Heart right ventricle (tissue), 16 donors: Measurements from ENCODE around the gene KCMF1. TPM values are rescaled to one million over a fixed set of nuclear protein-coding genes. Genes with fewer than 3 reads are reported as not detected.

Experiments
- ATAC-seq, 8 donors: fragments of 200-7000 bp; cut with Tn5 transposase; one replicate each; pipeline ENCODE4 v1.9.1; 2020; ENCODE audit warnings: mild to moderate bottlenecking in 8 of 8, moderate library complexity in 8 of 8, moderate number of reproducible peaks in 1 of 8
- DNase-seq, 2 donors: peaks; one replicate each; pipeline ENCODE4 v3.0.0-alpha.2; 2020
- H3K27ac ChIP-seq, 10 donors: fragments of 200-600 bp; sonication (generic) in 2 of 10; one replicate each; pipeline versions ENCODE4 v1.5.0 to v1.8.0; 2020 to 2022; ENCODE audit warnings: mild to moderate bottlenecking in 3 of 10
- H3K27me3 ChIP-seq, 7 donors: fragments of 200-600 bp; one replicate each; pipeline ENCODE4 v1.8.0; 2021 to 2022; ENCODE audit warnings: mild to moderate bottlenecking in 2 of 7
- H3K36me3 ChIP-seq, 9 donors: fragments of 200-600 bp; sonication (generic) in 1 of 9; one replicate each; pipeline versions ENCODE4 v1.5.0 to v1.8.0; 2020 to 2022; ENCODE audit warnings: mild to moderate bottlenecking in 2 of 9
- H3K4me1 ChIP-seq, 9 donors: fragments of 200-600 bp; sonication (generic) in 1 of 9; one replicate each; pipeline versions ENCODE4 v1.5.0 to v1.8.0; 2020 to 2022; ENCODE audit warnings: mild to moderate bottlenecking in 4 of 9
- H3K4me3 ChIP-seq, 10 donors: fragments of 200-600 bp; sonication (generic) in 2 of 10; one replicate each; pipeline versions ENCODE4 v1.5.0 to v1.8.0; 2020 to 2022; ENCODE audit warnings: mild to moderate bottlenecking in 7 of 10, moderate library complexity in 2 of 10
- H3K9me3 ChIP-seq, 11 donors: fragments of 200-600 bp in 10 of 11; sonication (generic) in 2 of 11; one replicate each; pipeline versions ENCODE4 v1.5.0 to v1.8.0; 2013 to 2022; ENCODE audit warnings: mild to moderate bottlenecking in 2 of 11, control low read depth in 1 of 11, moderate library complexity in 1 of 11
- WGBS, 2 donors: extraction: QIAGEN DNeasy Blood & Tissue Kit; methylation state at CpG; one replicate each; pipeline ENCODE4 v1.1.7; 2013; ENCODE audit warnings: inconsistent platforms in 1 of 2; 5-methylcytosine and 5-hydroxymethylcytosine counted together
- intact Hi-C, 10 donors: fragments of 100-400 bp; cut with DNase I; formaldehyde crosslinking; loops; one replicate each; pipeline versions ENCODE4 v1.11.1 to v1.14.2; 2022
- polyA plus RNA-seq, 2 donors: library from polyadenylated mRNA; stranded (reverse); fragments of 200-250 nt; gene quantifications; one replicate each; pipeline ENCODE4 v1.2.3, GENCODE V29; 2013
- total RNA-seq, 10 donors: library from RNA; stranded (reverse); fragmentation: NEBNext Ultra II Directional in 3 of 10; extraction: Animal tissue kit (Norgen Biotek cat#: 25700) in 3 of 10; gene quantifications; one replicate each; pipeline versions ENCODE4 v1.2.1 to v1.2.4, GENCODE V29; 2021 to 2023
- TF ChIP-seq, protein P1 (sequence below), 9 donors: fragments of 200-600 bp; sonication (generic) in 2 of 9; IDR thresholded peaks; one replicate each; pipeline versions ENCODE4 v1.5.0 to v1.8.0; 2021 to 2022; ENCODE audit warnings: antibody characterized with exemption in 9 of 9, mild to moderate bottlenecking in 5 of 9, moderate library complexity in 1 of 9
- donor health status: Arrhythmogenic right ventricular cardiomyopathy.
- donor health status: ischemic (EF 13 %, LVEDD 7.1; RV severe dilation, severe dysfunction).
- donor health status: healthy with polysubstance abuse.
- donor health status: DM: no; HTN: yes; CAD: no.
- donor health status: DM: no; HTN: no; CAD: no.
- donor health status: ischemic (EF 25% LVEDD 6.9; RV normal size, moderate dysfunction).
- donor health status: ischemic (EF 25% LVEDD 5.7; RV mildly dilated, moderate dysfunction).
- donor health status: healthy.
- donor health status: DM: yes; HTN: yes; CAD: no.
- donor health status: Ischemic cardiomyopathy.
- donor health status: ischemic (EF 35%, LVEDD 5.7; RV mildly dilated, moderate dysfunction).
- donor health status: nonischemic (EF 11% LVEDD 7.7; RV severe dilation, severe dysfunction).
- donor health status: DM: yes; HTN: yes; CAD: no.
- donor health status: PGD.
- donor health status: ischemic (EF 29% LVEDD 5.4; RV normal size, mild dysfunction).
- donor health status: nonischemic (EF 23%, LVEDD 6.1; RV moderate dilation, normal function).

Gene KCMF1
- total and polyA plus RNA-seq, 12 donors, result 6.9 to 89.5 (median 79.8) TPM

DNA sequence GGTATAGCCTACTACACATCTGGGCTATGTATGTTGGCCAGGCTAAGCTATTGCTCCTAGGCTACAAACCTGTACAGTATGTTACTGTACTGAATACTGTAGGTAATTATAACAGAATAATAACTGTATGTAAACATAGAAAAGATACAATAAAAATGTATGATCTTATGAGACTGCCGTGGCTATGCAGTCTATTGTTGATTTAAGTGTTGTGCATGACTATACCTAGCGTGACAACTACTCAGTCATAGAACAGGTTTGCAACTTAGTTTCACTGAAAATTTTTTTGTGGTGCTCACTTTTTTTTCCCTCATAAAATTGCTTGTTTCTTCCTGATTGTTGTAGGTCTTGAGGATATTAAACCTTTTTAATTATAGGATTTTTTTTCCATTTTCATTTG lies 25.9 kb downstream of the KCMF1 start:
- WGBS, 2 donors, result 86 to 93% methylated on average over 2 of the region's 2 CpGs
- Histone ChIP-seq H3K9me3 (no peaks in the 10 kb centered on the region), H3K4me3 (no peak overlapping the region), H3K27ac (no peak overlapping the region), H3K27me3 (no peaks in the 10 kb centered on the region), H3K36me3 (no peaks in the 10 kb centered on the region), H3K4me1 (peaks cover 8 to 83% (median 60%) of the 10 kb centered on the region in 9 donors)
- no peak for DNase-seq
- intact Hi-C loops, result no loop called here
- ATAC-seq, result no peak
- TF ChIP-seq, protein P1, sequence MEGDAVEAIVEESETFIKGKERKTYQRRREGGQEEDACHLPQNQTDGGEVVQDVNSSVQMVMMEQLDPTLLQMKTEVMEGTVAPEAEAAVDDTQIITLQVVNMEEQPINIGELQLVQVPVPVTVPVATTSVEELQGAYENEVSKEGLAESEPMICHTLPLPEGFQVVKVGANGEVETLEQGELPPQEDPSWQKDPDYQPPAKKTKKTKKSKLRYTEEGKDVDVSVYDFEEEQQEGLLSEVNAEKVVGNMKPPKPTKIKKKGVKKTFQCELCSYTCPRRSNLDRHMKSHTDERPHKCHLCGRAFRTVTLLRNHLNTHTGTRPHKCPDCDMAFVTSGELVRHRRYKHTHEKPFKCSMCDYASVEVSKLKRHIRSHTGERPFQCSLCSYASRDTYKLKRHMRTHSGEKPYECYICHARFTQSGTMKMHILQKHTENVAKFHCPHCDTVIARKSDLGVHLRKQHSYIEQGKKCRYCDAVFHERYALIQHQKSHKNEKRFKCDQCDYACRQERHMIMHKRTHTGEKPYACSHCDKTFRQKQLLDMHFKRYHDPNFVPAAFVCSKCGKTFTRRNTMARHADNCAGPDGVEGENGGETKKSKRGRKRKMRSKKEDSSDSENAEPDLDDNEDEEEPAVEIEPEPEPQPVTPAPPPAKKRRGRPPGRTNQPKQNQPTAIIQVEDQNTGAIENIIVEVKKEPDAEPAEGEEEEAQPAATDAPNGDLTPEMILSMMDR (IDR thresholded peaks at IDR 0.05), result no peak

DNA sequence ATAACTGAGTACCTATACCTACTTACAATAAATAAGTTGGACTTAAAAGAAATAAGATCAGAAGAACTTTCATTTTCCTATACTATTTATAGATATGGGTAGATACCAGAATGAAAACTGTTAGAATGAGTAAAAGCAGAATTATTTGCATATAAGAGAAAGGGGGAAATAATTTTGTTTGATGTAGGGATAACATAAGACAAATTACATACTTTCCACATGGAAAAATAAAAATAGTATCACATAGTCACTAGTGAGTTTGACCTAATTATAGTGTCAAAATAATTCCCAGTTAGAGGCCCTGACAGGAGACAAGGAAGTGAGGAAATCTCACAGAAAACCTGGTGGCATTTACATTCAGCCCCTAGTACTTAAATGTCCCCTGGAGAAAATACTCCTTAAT lies 28.6 kb downstream of the KCMF1 start:
- H3K27me3 ChIP-seq, result no peaks in the 10 kb centered on the region
- no peak overlapping the region for H3K27ac ChIP-seq
- ATAC-seq, result peak in 1 of 8 donors; percentile 20
- intact Hi-C loops, result no loop called here
- H3K36me3 ChIP-seq, result peaks cover 0 to 4% (median 0%) of the 10 kb centered on the region in 9 donors
- no peaks in the 10 kb centered on the region for H3K9me3 ChIP-seq
- TF ChIP-seq, protein P1 (IDR thresholded peaks at IDR 0.05), result no peak
- no peak overlapping the region for H3K4me3 ChIP-seq
- no peak for DNase-seq
- peaks cover 5 to 75% (median 46%) of the 10 kb centered on the region in 9 donors for H3K4me1 ChIP-seq

DNA sequence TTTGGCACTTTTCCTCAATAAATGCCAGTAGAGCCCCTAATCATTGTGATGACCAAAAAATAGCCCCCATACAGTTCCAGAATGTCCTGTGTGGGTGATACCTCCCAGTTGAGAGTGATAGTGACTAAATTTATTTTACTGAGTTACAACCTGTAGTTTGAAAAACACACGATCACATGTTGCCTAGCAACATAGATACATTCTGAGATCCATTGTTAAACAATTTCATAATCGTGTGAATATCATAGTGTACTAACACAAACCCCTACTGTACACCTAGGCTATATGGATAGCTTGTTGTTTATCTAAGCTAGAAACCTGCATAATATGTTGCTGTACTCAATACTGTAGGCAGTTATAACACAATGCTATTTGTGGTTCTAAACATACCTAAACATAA lies 30.6 kb downstream of the KCMF1 start:
- Histone ChIP-seq H3K36me3 (peaks cover 0 to 4% (median 0%) of the 10 kb centered on the region in 9 donors), H3K27me3 (no peaks in the 10 kb centered on the region), H3K9me3 (no peaks in the 10 kb centered on the region), H3K4me1 (peaks cover 2 to 68% (median 34%) of the 10 kb centered on the region in 9 donors), H3K4me3 (no peak overlapping the region), H3K27ac (no peak overlapping the region)
- 30 to 39% methylated on average over 2 of the region's 2 CpGs for WGBS, 2 donors
- intact Hi-C loops, result no loop called here
- no peak for DNase-seq
- TF ChIP-seq, protein P1 (IDR thresholded peaks at IDR 0.05), result no peak
- no peak for ATAC-seq

DNA sequence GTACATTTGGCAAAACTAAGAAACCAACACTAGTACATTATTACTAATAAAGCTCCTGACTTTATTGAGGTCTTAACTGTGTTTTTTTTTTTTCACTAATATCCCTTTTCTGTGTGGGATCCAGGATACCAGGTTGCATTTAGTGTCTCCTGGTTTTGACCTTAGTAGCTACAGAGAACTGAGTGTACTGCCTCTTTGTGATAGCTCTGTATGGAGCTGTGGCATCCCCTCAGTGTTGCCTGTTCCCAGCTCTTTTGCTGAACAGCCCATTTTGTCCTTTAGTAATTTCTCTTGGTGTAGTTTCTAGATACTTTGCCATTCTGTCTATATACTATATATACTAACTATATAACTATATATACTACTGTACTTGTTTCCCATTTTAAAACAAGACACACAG lies 31.6 kb downstream of the KCMF1 start:
- Histone ChIP-seq H3K4me3 (no peak overlapping the region), H3K36me3 (peaks cover 0 to 9% (median 1%) of the 10 kb centered on the region in 9 donors), H3K4me1 (peaks cover 0 to 66% (median 32%) of the 10 kb centered on the region in 9 donors), H3K9me3 (no peaks in the 10 kb centered on the region), H3K27ac (no peak overlapping the region), H3K27me3 (no peaks in the 10 kb centered on the region)
- intact Hi-C loops, result no loop called here
- DNase-seq, result no peak
- TF ChIP-seq, protein P1 (IDR thresholded peaks at IDR 0.05), result no peak
- peak in 4 of 8 donors; percentile 55 to 87 (median 66) for ATAC-seq
